IPS DF 6.9 (cell line): ENCODE measurements around the gene CPEB4.

ENCODE experiments used
- DNase-seq: peaks from one replicate; pipeline ENCODE4 v3.0.0-alpha.2; 2013; ENCODE audit warnings: low read depth, low spot score
- H3K27ac ChIP-seq: one replicate; pipeline ENCODE4 v1.5.1; 2013; ENCODE audit warnings: low read length, control low read depth
- H3K27me3 ChIP-seq: 2 replicates; pipeline ENCODE4 v1.6.1; 2013; ENCODE audit warnings: mild to moderate bottlenecking, low read length; ENCODE audit not compliant: control insufficient read depth, insufficient read depth
- H3K36me3 ChIP-seq: 2 replicates; pipeline ENCODE4 v1.6.1; 2013; ENCODE audit warnings: low read length; ENCODE audit not compliant: control insufficient read depth, insufficient read depth
- H3K4me1 ChIP-seq: 2 replicates; pipeline ENCODE4 v1.6.1; 2013; ENCODE audit warnings: low read length; ENCODE audit not compliant: control insufficient read depth, insufficient read depth
- H3K4me3 ChIP-seq: 2 replicates; pipeline ENCODE4 v1.5.1; 2013; ENCODE audit warnings: mild to moderate bottlenecking, low read length
- H3K9me3 ChIP-seq: 2 replicates; pipeline ENCODE4 v1.6.1; 2013; ENCODE audit warnings: low read length, inconsistent platforms; ENCODE audit not compliant: control insufficient read depth, insufficient read depth
- WGBS: extraction: QIAGEN DNeasy Blood & Tissue Kit; methylation state at CpG from one replicate; pipeline ENCODE4 v1.1.7; 2013; ENCODE audit warnings: mixed read lengths, missing lambda C conversion rate; ENCODE audit not compliant: insufficient read length, insufficient coverage; 5-methylcytosine and 5-hydroxymethylcytosine counted together

Gene CPEB4

GRCh38 chr5:173945160-173945559, 57.0 kb downstream of the CPEB4 start:
- Histone ChIP-seq H3K27ac (no peak overlapping the region), H3K4me3 (no peak overlapping the region), H3K4me1 (peaks cover 4% of the 10 kb centered on the region; the same call in 1 of the 2 replicates), H3K9me3 (no peaks in the 10 kb centered on the region), H3K27me3 (no peaks in the 10 kb centered on the region), H3K36me3 (no peaks in the 10 kb centered on the region)
- no peak for DNase-seq
- no CpG with 5 or more reads among the region's 2 CpGs for WGBS

DNA sequence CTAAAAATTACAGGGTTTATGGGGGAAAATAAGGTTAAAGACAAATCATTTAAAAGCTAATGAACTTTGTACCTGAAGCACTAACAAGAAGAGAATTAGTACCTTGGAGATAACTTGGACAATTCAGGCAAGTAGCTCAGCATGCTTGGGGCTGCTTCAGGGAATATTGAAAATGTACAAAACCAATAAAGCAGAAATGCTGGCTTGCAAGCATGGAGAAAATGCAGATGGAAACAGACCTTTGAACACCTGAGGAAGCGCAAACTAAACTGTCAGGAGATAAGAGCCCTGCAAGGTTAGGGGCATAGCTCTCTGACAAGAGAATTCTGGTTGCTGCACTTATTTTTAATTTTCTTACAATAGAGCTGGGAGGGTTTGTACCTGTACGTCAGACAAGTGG, 58.2 kb downstream of the CPEB4 start:
- H3K4me1 ChIP-seq, result peaks cover 4% of the 10 kb centered on the region; the same call in 1 of the 2 replicates
- H3K27me3 ChIP-seq, result no peaks in the 10 kb centered on the region
- no peak overlapping the region for H3K4me3 ChIP-seq
- H3K27ac ChIP-seq, result no peak overlapping the region
- no peaks in the 10 kb centered on the region for H3K9me3 ChIP-seq
- H3K36me3 ChIP-seq, result no peaks in the 10 kb centered on the region
- no peak for DNase-seq
- no CpG with 5 or more reads among the region's 2 CpGs for WGBS

DNA sequence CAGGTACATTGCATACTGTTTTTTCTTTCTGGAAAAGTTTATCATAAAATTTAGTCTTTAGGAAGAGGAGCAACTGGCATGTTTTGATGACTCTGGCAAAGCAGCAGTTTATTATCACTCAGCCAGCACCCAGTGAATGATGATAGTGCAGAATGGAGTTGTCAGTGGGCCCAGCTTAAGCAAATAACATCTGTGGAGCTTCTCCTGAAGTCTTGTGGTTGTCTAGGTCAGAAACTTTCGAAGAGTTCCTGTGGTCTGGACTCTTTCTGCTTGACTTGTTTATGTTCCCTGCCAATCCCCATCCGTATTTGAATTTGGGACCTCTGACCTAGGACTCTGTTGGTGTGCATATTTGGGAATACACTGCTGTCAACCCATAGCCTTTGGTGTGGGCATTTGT, 62.7 kb downstream of the CPEB4 start:
- H3K4me1 ChIP-seq, result no peaks in the 10 kb centered on the region
- WGBS, result no CpG with 5 or more reads among the region's 2 CpGs
- H3K27me3 ChIP-seq, result no peaks in the 10 kb centered on the region
- no peak overlapping the region for H3K27ac ChIP-seq
- DNase-seq, result no peak
- H3K4me3 ChIP-seq, result no peak overlapping the region
- H3K36me3 ChIP-seq, result no peaks in the 10 kb centered on the region; the same call in 1 of the 2 replicates
- no peaks in the 10 kb centered on the region for H3K9me3 ChIP-seq

- no peak for DNase-seq
- 100% methylated on average over 1 of the region's 5 CpGs for WGBS
- Histone ChIP-seq H3K4me1 (no peaks in the 10 kb centered on the region), H3K4me3 (no peak overlapping the region), H3K27ac (no peak overlapping the region), H3K36me3 (no peaks in the 10 kb centered on the region; the same call in 1 of the 2 replicates), H3K27me3 (no peaks in the 10 kb centered on the region), H3K9me3 (no peaks in the 10 kb centered on the region)
Measured at GRCh38 chr5:173953528-173954090, 65.5 kb downstream of the CPEB4 start.

DNA sequence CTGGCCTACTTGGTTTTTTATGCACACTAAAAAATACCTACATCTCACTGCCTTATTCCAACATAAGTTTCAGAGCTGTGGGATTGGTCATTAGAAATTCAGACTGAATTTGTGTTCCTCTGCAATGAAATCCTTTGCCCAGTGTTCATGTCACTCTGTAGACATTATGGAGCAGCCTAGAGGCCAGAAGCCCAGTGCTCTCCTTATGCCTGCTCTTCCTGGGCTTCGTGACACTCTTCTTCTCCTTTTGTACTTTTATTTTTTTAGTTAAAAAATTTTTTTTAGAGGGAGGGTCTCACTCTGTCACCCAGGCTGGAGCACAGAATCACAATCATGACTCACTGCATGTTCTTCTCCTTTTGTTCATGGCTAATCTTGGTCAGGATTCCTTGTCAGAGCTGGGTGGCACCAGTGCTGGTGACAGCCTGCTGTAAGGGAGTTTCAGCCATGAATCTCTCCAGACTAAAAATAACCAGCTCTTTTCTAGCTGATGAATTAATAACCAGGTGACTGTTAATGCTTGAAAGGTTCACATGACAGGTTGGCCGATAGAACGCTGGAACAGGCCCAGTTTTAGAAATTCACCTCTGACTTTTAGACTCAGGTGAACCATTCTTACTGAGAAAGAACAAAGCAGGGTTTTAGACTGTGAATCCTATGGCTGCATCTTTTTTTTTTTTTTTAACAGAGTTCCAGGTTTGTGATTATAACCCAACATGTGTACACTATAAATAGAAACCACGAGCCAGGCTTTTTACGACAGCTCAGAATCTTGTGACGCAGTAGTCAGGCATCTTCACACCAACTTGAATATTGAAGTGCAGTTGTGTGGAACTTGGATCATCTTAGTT, 66.7 kb downstream of the CPEB4 start:
- Histone ChIP-seq H3K4me3 (no peak overlapping the region), H3K27ac (no peak overlapping the region), H3K9me3 (no peaks in the 10 kb centered on the region), H3K4me1 (no peaks in the 10 kb centered on the region), H3K27me3 (no peaks in the 10 kb centered on the region), H3K36me3 (no peaks in the 10 kb centered on the region; the same call in 1 of the 2 replicates)
- WGBS, result no CpG with 5 or more reads among the region's 6 CpGs
- no peak for DNase-seq

- no peaks in the 10 kb centered on the region for H3K9me3 ChIP-seq
- peaks cover 6% of the 10 kb centered on the region for H3K4me1 ChIP-seq
- WGBS, result no CpG with 5 or more reads among the region's 2 CpGs
- H3K36me3 ChIP-seq, result no peaks in the 10 kb centered on the region
- no peak overlapping the region for H3K4me3 ChIP-seq
- DNase-seq, result no peak
- H3K27me3 ChIP-seq, result no peaks in the 10 kb centered on the region
- no peak overlapping the region for H3K27ac ChIP-seq
Measured at GRCh38 chr5:173960986-173961385, 72.8 kb downstream of the CPEB4 start.

DNA sequence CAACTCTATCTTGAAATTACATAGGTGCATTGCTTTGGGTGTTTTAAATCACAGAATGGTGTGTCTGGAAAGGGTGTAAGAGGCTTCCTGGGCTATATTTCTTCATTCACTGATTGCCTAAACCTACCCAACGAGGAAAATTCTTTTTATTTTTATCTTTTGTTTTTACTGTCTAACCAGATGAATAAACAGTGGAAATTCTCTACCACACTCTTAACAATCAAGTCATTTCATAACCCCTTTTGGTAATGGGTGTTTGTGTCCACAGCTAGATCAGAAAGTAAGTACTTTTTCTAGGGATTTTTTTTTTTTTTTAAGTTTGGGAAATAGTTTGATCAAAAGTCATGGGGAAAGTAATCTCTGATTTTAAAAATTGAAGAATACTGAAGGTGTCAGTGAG, 73.3 kb downstream of the CPEB4 start:
- Histone ChIP-seq H3K27me3 (no peaks in the 10 kb centered on the region), H3K4me3 (no peak overlapping the region), H3K9me3 (no peaks in the 10 kb centered on the region), H3K36me3 (no peaks in the 10 kb centered on the region), H3K4me1 (peaks cover 6% of the 10 kb centered on the region), H3K27ac (no peak overlapping the region)
- no CpG with 5 or more reads among the region's 1 CpG for WGBS
- DNase-seq, result no peak

DNA sequence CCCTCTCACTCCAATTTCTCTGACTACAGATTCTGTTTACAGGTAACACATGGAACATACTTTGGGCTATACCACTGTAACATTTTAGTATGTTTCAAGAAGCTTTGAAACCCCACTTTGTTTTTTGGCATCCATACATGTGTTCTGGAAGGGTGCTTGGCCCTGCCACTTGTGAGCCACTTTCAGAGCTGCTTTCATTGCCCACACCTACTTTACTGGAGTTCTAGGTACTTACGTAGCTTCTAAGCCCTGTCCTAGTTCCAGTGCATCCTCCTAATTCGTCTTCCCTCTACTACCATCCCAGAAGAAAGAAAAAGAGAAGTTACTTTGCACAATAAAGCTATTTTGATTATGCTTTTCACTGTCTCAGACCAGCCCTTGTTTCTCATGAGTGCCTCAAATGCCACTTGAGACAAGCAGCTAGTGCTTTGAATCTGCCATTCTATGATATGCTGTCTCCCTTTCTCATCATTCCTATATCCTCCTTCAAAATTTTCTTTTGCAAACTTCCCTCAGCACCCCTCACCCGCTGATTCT, 74.4 kb downstream of the CPEB4 start:
- no CpG with 5 or more reads among the region's 3 CpGs for WGBS
- Histone ChIP-seq H3K4me3 (no peak overlapping the region), H3K27me3 (no peaks in the 10 kb centered on the region), H3K9me3 (no peaks in the 10 kb centered on the region), H3K4me1 (peaks cover 6% of the 10 kb centered on the region), H3K36me3 (no peaks in the 10 kb centered on the region), H3K27ac (no peak overlapping the region)
- DNase-seq, result no peak

DNA sequence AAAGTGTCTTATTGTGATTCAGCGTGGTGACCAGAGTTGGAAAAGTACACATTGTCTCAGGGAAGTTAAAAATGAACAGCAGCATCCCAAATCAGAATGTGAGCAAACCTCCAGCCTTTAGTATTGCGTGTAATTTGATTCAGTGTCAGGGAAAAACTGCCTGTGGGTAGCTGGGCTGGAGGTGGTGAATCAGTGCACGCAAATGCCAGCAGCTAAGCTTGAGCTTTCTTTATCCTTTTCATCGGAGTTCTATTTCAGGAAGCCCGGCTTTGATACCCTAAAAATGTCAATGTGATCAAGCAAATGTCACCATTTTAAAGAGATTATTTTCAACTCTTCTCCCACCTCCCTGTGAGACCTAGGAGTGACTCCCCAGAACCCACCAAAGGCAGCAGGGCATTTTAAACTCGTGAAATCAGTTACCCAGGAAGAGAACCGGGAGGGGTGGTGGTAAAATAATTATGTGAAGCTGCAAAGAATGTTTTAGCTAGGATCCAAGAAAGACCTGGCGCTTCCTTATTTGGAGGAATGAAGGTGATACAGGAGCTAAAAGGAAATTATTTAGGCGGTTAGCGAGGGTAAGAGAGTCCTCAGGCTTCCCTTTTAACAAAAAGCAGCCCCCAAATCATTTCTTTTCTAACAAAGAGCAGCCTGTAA, 75.2 kb downstream of the CPEB4 start:
- no peak for DNase-seq
- H3K36me3 ChIP-seq, result no peaks in the 10 kb centered on the region
- no CpG with 5 or more reads among the region's 10 CpGs for WGBS

DNA sequence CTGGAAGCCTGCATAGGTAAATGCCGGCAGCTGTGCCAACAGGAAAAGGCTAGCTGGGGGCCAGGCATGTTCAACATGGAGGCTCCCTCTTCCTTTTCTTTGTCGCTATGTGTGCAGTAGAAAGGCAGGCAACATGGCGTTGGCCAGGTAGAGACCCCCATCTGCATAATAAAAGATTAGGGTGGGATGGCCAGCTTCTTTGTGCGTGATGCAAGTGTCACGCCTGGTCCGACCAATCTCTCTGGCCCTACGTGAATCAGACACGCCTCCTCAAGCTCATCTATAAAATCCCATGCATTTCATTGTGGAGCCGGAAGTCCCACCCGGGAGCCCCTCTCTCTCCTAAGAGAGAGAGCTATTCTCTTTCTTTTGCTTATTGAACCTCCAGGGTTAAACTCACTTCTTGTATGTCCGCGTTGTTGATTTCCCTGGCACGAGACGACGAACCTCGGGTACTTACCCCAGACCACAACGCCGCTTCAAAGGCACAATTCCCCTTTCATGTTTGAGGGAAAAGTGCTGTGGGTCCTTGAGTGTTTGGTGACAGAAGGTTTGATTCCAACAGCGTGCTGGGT, 75.8 kb downstream of the CPEB4 start:
- no peak for DNase-seq
- H3K27me3 ChIP-seq, result no peaks in the 10 kb centered on the region
- WGBS, result no CpG with 5 or more reads among the region's 19 CpGs
- no peaks in the 10 kb centered on the region for H3K9me3 ChIP-seq
- no peak overlapping the region for H3K4me3 ChIP-seq
- H3K27ac ChIP-seq, result no peak overlapping the region
- H3K36me3 ChIP-seq, result no peaks in the 10 kb centered on the region
- peaks cover 7% of the 10 kb centered on the region for H3K4me1 ChIP-seq

More for the DNA sequence above, 75.2 kb downstream of the CPEB4 start:
- no peaks in the 10 kb centered on the region for H3K9me3 ChIP-seq
- H3K4me3 ChIP-seq, result no peak overlapping the region
- H3K27me3 ChIP-seq, result no peaks in the 10 kb centered on the region
- no peak overlapping the region for H3K27ac ChIP-seq
- H3K4me1 ChIP-seq, result peaks cover 6% of the 10 kb centered on the region
